HepG2 (cell line): ENCODE results near the gene TPPP3. TPM values are rescaled to one million over a fixed set of nuclear protein-coding genes. Genes with fewer than 3 reads are reported as not detected.

Experiments used
- AFF4 ChIP-seq: sonication (generic); formaldehyde crosslinking; IDR thresholded peaks from 2 replicates; pipeline ENCODE4 v1.4.0; 2020; ENCODE audit warnings: missing genetic modification reagents
- AHR ChIP-seq: IDR thresholded peaks from 2 replicates; pipeline ENCODE4 v1.6.1; 2018; ENCODE audit warnings: missing genetic modification reagents, missing compliant biosample characterization
- FOXO1 ChIP-seq: sonication (generic); formaldehyde crosslinking; IDR thresholded peaks from 2 replicates; pipeline ENCODE4 v1.4.0; 2020; ENCODE audit warnings: missing genetic modification reagents
- KDM3A ChIP-seq: IDR thresholded peaks from 2 replicates; pipeline ENCODE4 v1.6.1; 2018; ENCODE audit warnings: low read depth, missing compliant biosample characterization
- LBX2 ChIP-seq: sonication (generic); formaldehyde crosslinking; IDR thresholded peaks from 2 replicates; pipeline ENCODE4 v1.5.0; 2020; ENCODE audit warnings: missing genetic modification reagents, mild to moderate bottlenecking, borderline replicate concordance
- NCOA2 ChIP-seq: sonication (generic); formaldehyde crosslinking; IDR thresholded peaks from 2 replicates; pipeline ENCODE4 v1.8.0; 2022; ENCODE audit warnings: inconsistent platforms
- POGK ChIP-seq: sonication (generic); formaldehyde crosslinking; conservative IDR thresholded peaks from 2 replicates; pipeline ENCODE4 v1.8.0; 2022; ENCODE audit warnings: mild to moderate bottlenecking, moderate library complexity, missing genetic modification reagents
- PRDM15 ChIP-seq: sonication (generic); formaldehyde crosslinking; IDR thresholded peaks from 2 replicates; pipeline ENCODE4 v1.4.0; 2020; ENCODE audit warnings: missing genetic modification reagents
- RBFOX2 ChIP-seq: fragments of 200-400 bp; formaldehyde crosslinking; IDR thresholded peaks from 2 replicates; pipeline ENCODE4 v1.6.1; 2017; ENCODE audit warnings: low read depth, mild to moderate bottlenecking, low read length
- RXRB ChIP-seq: IDR thresholded peaks from 2 replicates; pipeline ENCODE4 v1.6.1; 2016; ENCODE audit warnings: borderline replicate concordance, missing genetic modification reagents, missing compliant biosample characterization
- TARDBP ChIP-seq: sonication (generic); formaldehyde crosslinking; IDR thresholded peaks from 2 replicates; pipeline ENCODE4 v1.8.0; 2022; ENCODE audit warnings: mild to moderate bottlenecking, missing genetic modification reagents
- TMF1 ChIP-seq: sonication (generic); formaldehyde crosslinking; IDR thresholded peaks from 2 replicates; pipeline ENCODE4 v1.8.1; 2022; ENCODE audit warnings: low read depth, missing genetic modification reagents
- TSC22D2 ChIP-seq: sonication (generic); formaldehyde crosslinking; IDR thresholded peaks from 2 replicates; pipeline ENCODE4 v1.5.1; 2020; ENCODE audit warnings: missing genetic modification reagents, mild to moderate bottlenecking, borderline replicate concordance
- XRCC5 ChIP-seq: fragments of 200-400 bp; formaldehyde crosslinking; optimal IDR thresholded peaks from 2 replicates; pipeline ENCODE3; 2017; ENCODE audit warnings: mild to moderate bottlenecking, low read length
- YEATS4 ChIP-seq: sonication (generic); formaldehyde crosslinking; IDR thresholded peaks from 2 replicates; pipeline ENCODE4 v1.4.0; 2020; ENCODE audit warnings: missing genetic modification reagents, borderline replicate concordance
- ZNF33B ChIP-seq: sonication (generic); formaldehyde crosslinking; IDR thresholded peaks from 2 replicates; pipeline ENCODE4 v1.5.1; 2020; ENCODE audit warnings: mild to moderate bottlenecking, missing genetic modification reagents
- ZNF430 ChIP-seq: sonication (generic); formaldehyde crosslinking; IDR thresholded peaks from 2 replicates; pipeline ENCODE4 v1.9.0; 2021; ENCODE audit warnings: mild to moderate bottlenecking, missing genetic modification reagents
- ZZZ3 ChIP-seq: sonication (generic); formaldehyde crosslinking; IDR thresholded peaks from 2 replicates; pipeline ENCODE4 v1.4.0; 2020; ENCODE audit warnings: missing genetic modification reagents, mild to moderate bottlenecking, borderline replicate concordance
- polyA plus RNA-seq, 8 experiments: library from polyadenylated mRNA; depleted of rRNA in 3 of 8; stranded (reverse) in 7 of 8; unstranded in 1 of 8; fragments of >200 nt; fragmentation: Illumina TruSeq in 4 of 8; extraction: Trizol in 4 of 8; gene quantifications; 2 replicates each; pipeline versions ENCODE4 v1.2.1 to v1.2.3, GENCODE V29; 2011 to 2016; ENCODE audit warnings: low read depth in 4 of 8, missing spikeins in 1 of 8, mixed read lengths in 1 of 8; ENCODE audit not compliant: insufficient read depth in 1 of 8
- total RNA-seq, 5 experiments: library from RNA; depleted of rRNA; stranded (reverse); fragments of >200 nt; fragmentation: Illumina TruSeq; extraction: Trizol; gene quantifications; 2 replicates each; pipeline ENCODE4 v1.2.3, GENCODE V29; 2016; ENCODE audit warnings: low read depth in 1 of 5

Gene TPPP3
- total and polyA plus RNA-seq, 2 of the 13 experiments (the other 11 are each of a cell fraction or from before 2014, with no cell fraction given) = 0.16 to 0.44 TPM

GRCh38 chr16:67415872-67416793 lies 22.8 kb upstream of the TPPP3 start, which contains the start of gene ZDHHC1 (continued):
- TF ChIP-seq FOXO1 (CRISPR knock-in tag) (0 out of 2 replicates have a peak, but pooled peaks have one; percentile 5), ZNF430 (CRISPR knock-in tag) (peak; percentile 57; the same call in 1 of the 2 replicates), PRDM15 (CRISPR knock-in tag) (peak; percentile 94), NCOA2 (CRISPR knock-in tag) (no peak; the same call in 1 of the 2 replicates), YEATS4 (CRISPR knock-in tag) (peak; percentile 59; the same call in 1 of the 2 replicates), TARDBP (CRISPR knock-in tag) (peak; percentile 70; the same call in 1 of the 2 replicates), TSC22D2 (peak; percentile 43; the same call in 1 of the 2 replicates), LBX2 (peak; percentile 80; the same call in 1 of the 2 replicates), TMF1 (CRISPR knock-in tag) (0 out of 2 replicates have a peak, but pooled peaks have one; percentile 64), KDM3A (CRISPR knock-in tag) (peak; percentile 56; the same call in 1 of the 2 replicates), XRCC5 (peak; percentile 88), ZZZ3 (CRISPR knock-in tag) (peak; percentile 58; the same call in 1 of the 2 replicates), AFF4 (CRISPR knock-in tag) (no peak), RBFOX2 (peak; percentile 56; the same call in 1 of the 2 replicates), POGK (CRISPR knock-in tag) (peak; percentile 56; the same call in 1 of the 2 replicates), ZNF33B (peak; percentile 52; the same call in 1 of the 2 replicates), RXRB (CRISPR knock-in tag) (peak; percentile 42; the same call in 1 of the 2 replicates), AHR (peak; percentile 81)
